ENCODE measurements around the gene DYRK1B. TPM values are rescaled to one million over a fixed set of nuclear protein-coding genes. Genes with fewer than 3 reads are reported as not detected.

DYRK1B gene
- polyA plus RNA-seq, 1 of the 3 experiments (the other 2 are of a cell fraction): 17.2 TPM

GRCh38 chr19:39828654-39829032 is 5.3 kb downstream of the DYRK1B start (continued):
- TF ChIP-seq, protein P1, sequence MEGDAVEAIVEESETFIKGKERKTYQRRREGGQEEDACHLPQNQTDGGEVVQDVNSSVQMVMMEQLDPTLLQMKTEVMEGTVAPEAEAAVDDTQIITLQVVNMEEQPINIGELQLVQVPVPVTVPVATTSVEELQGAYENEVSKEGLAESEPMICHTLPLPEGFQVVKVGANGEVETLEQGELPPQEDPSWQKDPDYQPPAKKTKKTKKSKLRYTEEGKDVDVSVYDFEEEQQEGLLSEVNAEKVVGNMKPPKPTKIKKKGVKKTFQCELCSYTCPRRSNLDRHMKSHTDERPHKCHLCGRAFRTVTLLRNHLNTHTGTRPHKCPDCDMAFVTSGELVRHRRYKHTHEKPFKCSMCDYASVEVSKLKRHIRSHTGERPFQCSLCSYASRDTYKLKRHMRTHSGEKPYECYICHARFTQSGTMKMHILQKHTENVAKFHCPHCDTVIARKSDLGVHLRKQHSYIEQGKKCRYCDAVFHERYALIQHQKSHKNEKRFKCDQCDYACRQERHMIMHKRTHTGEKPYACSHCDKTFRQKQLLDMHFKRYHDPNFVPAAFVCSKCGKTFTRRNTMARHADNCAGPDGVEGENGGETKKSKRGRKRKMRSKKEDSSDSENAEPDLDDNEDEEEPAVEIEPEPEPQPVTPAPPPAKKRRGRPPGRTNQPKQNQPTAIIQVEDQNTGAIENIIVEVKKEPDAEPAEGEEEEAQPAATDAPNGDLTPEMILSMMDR (IDR thresholded peaks at IDR 0.05): no peak
- no peak for TF ChIP-seq YY1 (IDR thresholded peaks at IDR 0.05; ENCODE audit: low read depth)
- TF ChIP-seq SIN3A (IDR thresholded peaks at IDR 0.05; ENCODE audit: borderline replicate concordance, low read depth, low read length): no peak
- no peak for TF ChIP-seq TAF1 (IDR thresholded peaks at IDR 0.05; ENCODE audit: borderline replicate concordance, low read depth, low read length)

GRCh38 chr19:39828015-39828653 is 5.8 kb downstream of the DYRK1B start:
- Histone ChIP-seq H3K4me1 (ENCODE audit: control insufficient read depth in 1 of 2, insufficient read depth in 2 of 2, low read depth in 1 of 2, low read length in 1 of 2) (peaks cover 0 to 19% of the 10 kb centered on the region in 2 experiments; a peak in 2 of 4 replicates), H3K79me2 (ENCODE audit: insufficient read depth) (peaks cover 24% of the 10 kb centered on the region), H3K9ac (no peak overlapping the region), H3K27ac (ENCODE audit: low read depth in 2 of 2, low read length in 1 of 2) (no peak overlapping the region), H3K9me3 (no peaks in the 10 kb centered on the region), H3F3A (replicated peaks; ENCODE audit: insufficient read depth) (no peaks in the 10 kb centered on the region), H3K4me3 (ENCODE audit: low read depth in 2 of 2, low read length in 1 of 2) (no peak overlapping the region), H2AFZ (ENCODE audit: low read depth) (no peak overlapping the region), H3K27me3 (ENCODE audit: insufficient read depth) (no peaks in the 10 kb centered on the region), H4K20me1 (ENCODE audit: insufficient read depth) (no peaks in the 10 kb centered on the region), H3K36me3 (replicated peaks in 1 of 2; ENCODE audit: control insufficient read depth in 1 of 2, insufficient read depth in 2 of 2, low read length in 1 of 2) (peaks cover 25 to 49% of the 10 kb centered on the region in 2 experiments), H3K9me2 (no peaks in the 10 kb centered on the region), H3K4me2 (no peak overlapping the region)
- TF ChIP-seq PBX3 (IDR thresholded peaks at IDR 0.05) (no peak), TAF1 (IDR thresholded peaks at IDR 0.05; ENCODE audit: borderline replicate concordance, low read depth, low read length) (no peak), GATA2 (CRISPR knock-in tag; IDR thresholded peaks at IDR 0.05) (no peak)
- 91% methylated on average over 24 of the region's 26 CpGs for WGBS (ENCODE audit: low lambda C conversion rate)
- no peak for DNase-seq
- POLR2A ChIA-PET: no interaction called here
- CTCF ChIA-PET: interaction anchor here (1.4 to 4.4 kb wide), 2 partner anchors 16 to 36 kb away, joined by 3 to 26 read pairs; no protein-coding TSS in a partner anchor

DNA sequence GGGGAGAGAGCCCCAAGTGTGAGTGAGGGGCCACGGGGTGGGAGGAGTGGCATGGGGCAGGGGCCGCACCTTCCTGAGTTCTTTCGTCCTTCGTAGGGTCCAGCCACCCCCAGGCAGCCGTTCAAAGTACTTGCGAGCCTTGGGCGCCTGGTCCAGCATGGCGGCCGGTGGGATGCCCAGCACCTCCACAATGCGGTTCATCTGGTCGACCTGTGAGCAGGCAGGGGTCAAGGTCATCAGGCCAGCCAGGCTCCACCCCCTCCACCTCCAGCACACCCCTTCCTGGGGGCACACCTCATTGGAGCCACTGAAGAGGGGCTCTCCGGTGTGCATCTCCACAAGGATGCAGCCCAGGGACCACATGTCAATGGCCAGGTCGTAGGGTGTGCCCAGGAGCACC is 6.7 kb downstream of the DYRK1B start:
- WGBS (ENCODE audit: low lambda C conversion rate): 92% methylated on average over 8 of the region's 13 CpGs
- Histone ChIP-seq H3K27ac (ENCODE audit: low read depth in 2 of 2, low read length in 1 of 2) (no peak overlapping the region), H3K4me3 (ENCODE audit: low read depth in 2 of 2, low read length in 1 of 2) (no peak overlapping the region), H3K27me3 (ENCODE audit: insufficient read depth) (no peaks in the 10 kb centered on the region), H4K20me1 (ENCODE audit: insufficient read depth) (no peaks in the 10 kb centered on the region), H3K9ac (no peak overlapping the region), H3K79me2 (ENCODE audit: insufficient read depth) (peaks cover 15% of the 10 kb centered on the region), H3K4me1 (ENCODE audit: control insufficient read depth in 1 of 2, insufficient read depth in 2 of 2, low read depth in 1 of 2, low read length in 1 of 2) (peaks cover 0 to 15% of the 10 kb centered on the region in 2 experiments; a peak in 1 of 4 replicates), H3K9me3 (no peaks in the 10 kb centered on the region), H3K4me2 (no peak overlapping the region), H2AFZ (ENCODE audit: low read depth) (no peak overlapping the region), H3F3A (replicated peaks; ENCODE audit: insufficient read depth) (no peaks in the 10 kb centered on the region), H3K36me3 (replicated peaks in 1 of 2; ENCODE audit: control insufficient read depth in 1 of 2, insufficient read depth in 2 of 2, low read length in 1 of 2) (peaks cover 25 to 49% of the 10 kb centered on the region in 2 experiments), H3K9me2 (no peaks in the 10 kb centered on the region)
- ChIA-PET CTCF (interaction anchor here (1.4 to 4.4 kb wide), 2 partner anchors 17 to 35 kb away, joined by 3 to 26 read pairs; no protein-coding TSS in a partner anchor), POLR2A (no interaction called here)
- DNase-seq: no peak
- TF ChIP-seq, protein P2, sequence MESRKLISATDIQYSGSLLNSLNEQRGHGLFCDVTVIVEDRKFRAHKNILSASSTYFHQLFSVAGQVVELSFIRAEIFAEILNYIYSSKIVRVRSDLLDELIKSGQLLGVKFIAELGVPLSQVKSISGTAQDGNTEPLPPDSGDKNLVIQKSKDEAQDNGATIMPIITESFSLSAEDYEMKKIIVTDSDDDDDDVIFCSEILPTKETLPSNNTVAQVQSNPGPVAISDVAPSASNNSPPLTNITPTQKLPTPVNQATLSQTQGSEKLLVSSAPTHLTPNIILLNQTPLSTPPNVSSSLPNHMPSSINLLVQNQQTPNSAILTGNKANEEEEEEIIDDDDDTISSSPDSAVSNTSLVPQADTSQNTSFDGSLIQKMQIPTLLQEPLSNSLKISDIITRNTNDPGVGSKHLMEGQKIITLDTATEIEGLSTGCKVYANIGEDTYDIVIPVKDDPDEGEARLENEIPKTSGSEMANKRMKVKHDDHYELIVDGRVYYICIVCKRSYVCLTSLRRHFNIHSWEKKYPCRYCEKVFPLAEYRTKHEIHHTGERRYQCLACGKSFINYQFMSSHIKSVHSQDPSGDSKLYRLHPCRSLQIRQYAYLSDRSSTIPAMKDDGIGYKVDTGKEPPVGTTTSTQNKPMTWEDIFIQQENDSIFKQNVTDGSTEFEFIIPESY (IDR thresholded peaks at IDR 0.05; ENCODE audit: borderline replicate concordance, low read depth): no peak
- TF ChIP-seq EZH2phosphoT487 (IDR thresholded peaks at IDR 0.05; ENCODE audit: borderline replicate concordance, low read depth): no peak
- TF ChIP-seq ELF1 (IDR thresholded peaks at IDR 0.05): no peak
- TF ChIP-seq SIN3A (IDR thresholded peaks at IDR 0.05; ENCODE audit: borderline replicate concordance, low read depth, low read length): no peak
- TF ChIP-seq NRF1 (IDR thresholded peaks at IDR 0.05; ENCODE audit: low read depth, low read length): no peak
- TF ChIP-seq, protein P1 (IDR thresholded peaks at IDR 0.05): no peak
- TF ChIP-seq RFX5 (IDR thresholded peaks at IDR 0.05; ENCODE audit: low read length): no peak
- TF ChIP-seq CHD2 (IDR thresholded peaks at IDR 0.05; ENCODE audit: low read length, partially characterized antibody): no peak
- TF ChIP-seq GABPA (IDR thresholded peaks at IDR 0.05; ENCODE audit: low read depth): no peak
- no peak for TF ChIP-seq TAF1 (IDR thresholded peaks at IDR 0.05; ENCODE audit: borderline replicate concordance, low read depth, low read length)
- no peak for TF ChIP-seq RXRA (IDR thresholded peaks at IDR 0.05; ENCODE audit: borderline replicate concordance, low read depth)
- TF ChIP-seq USF1 (IDR thresholded peaks at IDR 0.05; ENCODE audit: borderline replicate concordance, low read depth): no peak
- no peak for TF ChIP-seq FOXJ3 (CRISPR knock-in tag; IDR thresholded peaks at IDR 0.05)

All from SK-N-SH (cell line).